ENCODE results near the gene NFS1.

GRCh38 chr20:35641743-35642142, 57.4 kb downstream of the NFS1 start:
- TF ChIP-seq, protein P1, sequence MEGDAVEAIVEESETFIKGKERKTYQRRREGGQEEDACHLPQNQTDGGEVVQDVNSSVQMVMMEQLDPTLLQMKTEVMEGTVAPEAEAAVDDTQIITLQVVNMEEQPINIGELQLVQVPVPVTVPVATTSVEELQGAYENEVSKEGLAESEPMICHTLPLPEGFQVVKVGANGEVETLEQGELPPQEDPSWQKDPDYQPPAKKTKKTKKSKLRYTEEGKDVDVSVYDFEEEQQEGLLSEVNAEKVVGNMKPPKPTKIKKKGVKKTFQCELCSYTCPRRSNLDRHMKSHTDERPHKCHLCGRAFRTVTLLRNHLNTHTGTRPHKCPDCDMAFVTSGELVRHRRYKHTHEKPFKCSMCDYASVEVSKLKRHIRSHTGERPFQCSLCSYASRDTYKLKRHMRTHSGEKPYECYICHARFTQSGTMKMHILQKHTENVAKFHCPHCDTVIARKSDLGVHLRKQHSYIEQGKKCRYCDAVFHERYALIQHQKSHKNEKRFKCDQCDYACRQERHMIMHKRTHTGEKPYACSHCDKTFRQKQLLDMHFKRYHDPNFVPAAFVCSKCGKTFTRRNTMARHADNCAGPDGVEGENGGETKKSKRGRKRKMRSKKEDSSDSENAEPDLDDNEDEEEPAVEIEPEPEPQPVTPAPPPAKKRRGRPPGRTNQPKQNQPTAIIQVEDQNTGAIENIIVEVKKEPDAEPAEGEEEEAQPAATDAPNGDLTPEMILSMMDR (IDR thresholded peaks at IDR 0.05): no peak
- no peak for TF ChIP-seq POLR2A (IDR thresholded peaks at IDR 0.05)
